Activated CD4-positive, alpha-beta memory T cell treated with anti-CD3 and anti-CD28 coated beads for 36 hours (primary cell): ENCODE data around the gene CDON. TPM values are rescaled to one million over a fixed set of nuclear protein-coding genes. Genes with fewer than 3 reads are reported as not detected.
"Not testable (repeated sequence)": the region's sequence is repeated elsewhere in the genome, so short reads cannot be mapped to it uniquely, and the experiment has no call there.

Experiments
- CTCF ChIA-PET: fragments of 350-600 bp; sonication (Branson Sonifier 250); formaldehyde crosslinking; loops from one replicate; lab custom pipeline; 2021; ENCODE audit warnings: antibody characterized with exemption, inconsistent platforms; lab: Charles Lee
- POLR2A ChIA-PET: fragments of 350-600 bp; sonication (Branson Sonifier 250); formaldehyde crosslinking; loops from one replicate; lab custom pipeline; 2021; ENCODE audit warnings: antibody characterized with exemption; lab: Charles Lee
- DNase-seq: peaks from one replicate; pipeline ENCODE4 v3.0.0-alpha.2; 2020
- H3K27ac Mint-ChIP-seq: one replicate; pipeline ENCODE4 v1.8.0; 2021; ENCODE audit warnings: mixed read lengths
- H3K27me3 Mint-ChIP-seq: one replicate; pipeline ENCODE4 v1.8.0; 2021; ENCODE audit warnings: mixed read lengths
- H3K36me3 Mint-ChIP-seq: one replicate; pipeline ENCODE4 v1.8.0; 2021; ENCODE audit warnings: mixed read lengths
- H3K4me1 Mint-ChIP-seq: one replicate; pipeline ENCODE4 v1.8.0; 2021; ENCODE audit warnings: low read depth, mixed read lengths
- H3K4me3 Mint-ChIP-seq: one replicate; pipeline ENCODE4 v1.8.0; 2021; ENCODE audit warnings: mild to moderate bottlenecking, mixed read lengths
- H3K9me3 Mint-ChIP-seq: one replicate; pipeline ENCODE4 v1.8.0; 2021; ENCODE audit warnings: mixed read lengths
- intact Hi-C: fragments of 100-400 bp; cut with micrococcal nuclease; formaldehyde crosslinking; loops from one replicate; pipeline ENCODE4 v1.15.1; 2023
- total RNA-seq, 2 experiments: library from RNA; stranded (reverse); gene quantifications; one replicate each; pipeline ENCODE4 v1.2.3, GENCODE V29; 2021

CDON gene
- total RNA-seq, 2 experiments from 2014 or later: 2.5 to 2.7 TPM

DNA sequence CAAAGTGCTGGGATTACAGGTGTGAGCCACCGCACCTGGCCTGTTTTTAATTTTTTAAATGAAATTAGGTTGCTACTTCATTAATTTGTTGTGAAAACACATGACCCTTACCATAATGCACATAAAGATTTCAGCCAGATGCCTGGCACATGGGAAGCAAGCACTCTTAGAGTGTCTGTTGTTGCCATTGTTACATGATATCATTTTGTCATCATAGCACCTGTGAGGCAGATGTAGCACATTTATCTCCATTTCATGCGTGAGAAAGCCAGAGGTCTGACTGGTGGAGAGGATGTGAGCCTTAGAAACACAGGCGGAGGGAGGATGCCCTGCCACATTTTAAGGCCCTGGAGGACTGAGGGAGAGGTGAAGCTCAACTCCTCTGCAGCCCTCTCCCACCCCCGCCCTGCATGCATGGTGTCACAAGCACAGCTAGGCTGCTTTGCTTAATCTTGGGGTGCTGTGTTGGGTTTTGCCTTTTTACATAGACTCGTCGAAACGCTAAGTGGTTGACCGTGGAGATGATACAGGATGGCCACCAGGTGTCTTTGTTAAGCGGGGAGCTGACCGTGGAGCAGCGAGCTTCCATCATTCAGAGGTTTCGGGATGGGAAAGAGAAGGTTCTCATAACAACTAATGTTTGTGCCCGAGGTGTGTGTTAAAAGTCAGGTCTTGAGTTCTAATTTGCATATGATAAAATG lies 144.4 kb downstream of the CDON start:
- Mint-ChIP-seq H3K4me3 (no peak overlapping the region), H3K9me3 (no peaks in the 10 kb centered on the region), H3K27me3 (peaks cover 31% of the 10 kb centered on the region), H3K4me1 (no peaks in the 10 kb centered on the region), H3K27ac (no peak overlapping the region), H3K36me3 (no peaks in the 10 kb centered on the region)
- ChIA-PET POLR2A (no interaction called here), CTCF (interaction anchor here (1.0 kb wide), 1 partner anchor 276 kb away, joined by 4 read pairs; no protein-coding TSS in a partner anchor)
- intact Hi-C loops: no loop called here
- no peak for DNase-seq

DNA sequence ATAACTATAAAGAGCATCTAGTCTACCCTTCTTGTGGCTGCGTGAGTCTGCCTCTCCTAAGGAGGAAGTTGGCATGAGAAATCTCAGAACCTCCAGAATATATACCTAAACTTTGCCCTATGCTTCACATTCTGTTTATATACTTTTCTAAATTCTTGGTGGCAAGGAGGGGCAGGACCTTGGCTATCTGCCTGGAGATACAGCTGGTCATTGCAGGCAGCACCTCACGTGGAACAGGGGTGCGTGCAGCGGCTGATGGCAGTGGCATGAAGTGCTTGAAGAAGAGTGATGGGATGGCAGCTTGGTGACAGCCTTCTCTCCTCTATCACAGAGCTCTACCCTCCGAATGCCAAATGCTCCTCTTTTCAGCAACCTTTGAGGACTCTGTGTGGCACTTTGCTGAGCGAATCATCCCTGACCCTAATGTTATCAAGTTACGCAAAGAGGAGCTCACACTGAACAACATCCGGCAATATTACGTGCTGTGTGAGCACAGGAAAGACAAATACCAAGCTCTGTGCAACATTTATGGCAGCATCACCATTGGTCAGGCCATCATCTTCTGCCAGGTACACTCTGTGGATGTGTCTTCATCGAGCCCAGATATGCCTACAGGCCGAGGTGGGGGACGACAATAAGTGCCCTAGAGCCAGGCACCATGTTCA lies 145.9 kb downstream of the CDON start:
- Mint-ChIP-seq H3K4me1 (no peaks in the 10 kb centered on the region), H3K36me3 (no peaks in the 10 kb centered on the region), H3K9me3 (no peaks in the 10 kb centered on the region), H3K27ac (no peak overlapping the region), H3K27me3 (peaks cover 34% of the 10 kb centered on the region), H3K4me3 (no peak overlapping the region)
- intact Hi-C loops: no loop called here
- DNase-seq: no peak
- ChIA-PET POLR2A (no interaction called here), CTCF (interaction anchor here (2.0 kb wide), 1 partner anchor 8 kb away, joined by 4 read pairs; no protein-coding TSS in a partner anchor)

DNA sequence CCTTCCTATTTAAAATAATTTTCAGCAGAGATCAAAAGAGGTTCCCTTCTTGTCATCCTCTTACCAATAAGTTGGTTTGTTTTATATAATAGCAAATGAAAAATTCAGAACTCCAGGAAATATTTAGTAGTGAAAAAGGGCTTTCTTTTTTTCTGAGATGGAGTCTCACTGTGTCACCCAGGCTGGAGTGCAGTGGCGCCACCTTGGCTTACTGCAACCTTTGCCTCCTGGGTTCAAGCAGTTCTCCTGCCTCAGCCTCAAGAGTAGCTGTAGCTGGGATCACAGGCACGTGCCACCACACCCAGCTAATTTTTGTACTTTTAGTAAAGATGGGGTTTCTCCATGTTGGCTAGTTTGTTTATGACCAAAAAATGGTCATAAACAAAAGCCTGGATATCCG lies 148.1 kb downstream of the CDON start:
- CTCF ChIA-PET, intact Hi-C loops, H3K4me3 Mint-ChIP-seq, POLR2A ChIA-PET, H3K4me1 Mint-ChIP-seq, H3K27ac Mint-ChIP-seq, H3K9me3 Mint-ChIP-seq, H3K36me3 Mint-ChIP-seq, DNase-seq: not testable (repeated sequence)
- H3K27me3 Mint-ChIP-seq: peaks cover 40% of the 10 kb centered on the region

- CTCF ChIA-PET: interaction anchor here (0.9 kb wide), 1 partner anchor 13 kb away, joined by 4 read pairs; no protein-coding TSS in a partner anchor
- intact Hi-C loops: no loop called here
- Mint-ChIP-seq H3K27ac (no peak overlapping the region), H3K27me3 (peaks cover 28% of the 10 kb centered on the region), H3K4me1 (no peaks in the 10 kb centered on the region), H3K36me3 (no peaks in the 10 kb centered on the region), H3K9me3 (no peaks in the 10 kb centered on the region), H3K4me3 (no peak overlapping the region)
- POLR2A ChIA-PET: no interaction called here
- no peak for DNase-seq
Observed at GRCh38 chr11:125910226-125910849, 152.3 kb downstream of the CDON start.

Other genes with a start within 250 kb of the CDON start
- gene PATE4, start 229.6 kb downstream of the CDON start, total RNA-seq: not detected
- 1 to 10 TPM; 8.2 to 8.3 TPM for gene HYLS1, start 175.2 kb downstream of the CDON start, total RNA-seq
- 10 to 100 TPM; 20.1 to 22.9 TPM for gene PUS3, start 159.7 kb downstream of the CDON start, total RNA-seq
- gene DDX25, start 158.4 kb downstream of the CDON start, total RNA-seq: not detected
- not detected for gene VSIG10L2, start 116.8 kb downstream of the CDON start, total RNA-seq
- gene RPUSD4, start 148.8 kb upstream of the CDON start, total RNA-seq: 10 to 100 TPM; 32.4 to 34.1 TPM
- 1 to 10 TPM; 8.0 to 9.7 TPM for gene FAM118B, start 148.9 kb upstream of the CDON start, total RNA-seq
- 100 to 1,000 TPM; 142 to 149 TPM for gene SRPRA, start 206.0 kb upstream of the CDON start, total RNA-seq
- gene FOXRED1, start 206.3 kb upstream of the CDON start, total RNA-seq: 10 to 100 TPM; 41.7 to 42.3 TPM
- 1 to 10 TPM; 7.3 to 8.8 TPM for gene TIRAP, start 220.2 kb upstream of the CDON start, total RNA-seq
- 10 to 100 TPM; 40.1 to 43.9 TPM for gene DCPS, start 241.2 kb upstream of the CDON start, total RNA-seq